Progenitor cell of endocrine pancreas (in vitro differentiated cells): ENCODE measurements around the gene MYO5C. TPM values are rescaled to one million over a fixed set of nuclear protein-coding genes. Genes with fewer than 3 reads are reported as not detected.

Experiments used
- DNase-seq: peaks from one replicate; pipeline ENCODE4 v3.0.0; 2021; ENCODE audit warnings: low spot score; ENCODE audit not compliant: unreplicated experiment
- H3K27ac Mint-ChIP-seq: 2 replicates; pipeline ENCODE4 v1.8.0; 2021; ENCODE audit warnings: mild to moderate bottlenecking, moderate library complexity, mixed read lengths
- H3K27me3 Mint-ChIP-seq: 2 replicates; pipeline ENCODE4 v1.8.0; 2021; ENCODE audit warnings: mixed read lengths
- H3K36me3 Mint-ChIP-seq: 2 replicates; pipeline ENCODE4 v1.8.0; 2022; ENCODE audit warnings: mixed read lengths; ENCODE audit not compliant: insufficient read depth
- H3K4me1 Mint-ChIP-seq: 2 replicates; pipeline ENCODE4 v1.8.0; 2021; ENCODE audit warnings: low read depth, mixed read lengths
- H3K4me3 Mint-ChIP-seq: 2 replicates; pipeline ENCODE4 v1.8.0; 2021; ENCODE audit warnings: low read depth, mild to moderate bottlenecking, moderate library complexity, mixed read lengths
- H3K9me3 Mint-ChIP-seq: 2 replicates; pipeline ENCODE4 v1.8.0; 2021; ENCODE audit warnings: low read depth, mixed read lengths
- total RNA-seq: library from RNA; stranded (reverse); gene quantifications from 2 replicates; pipeline ENCODE4 v1.2.1, GENCODE V29; 2021
- TF ChIP-seq, protein P1 (sequence below): fragments of 200-600 bp; sonication (generic); IDR thresholded peaks from one replicate; pipeline ENCODE4 v1.5.0; 2021; ENCODE audit warnings: antibody characterized with exemption, mild to moderate bottlenecking; ENCODE audit not compliant: unreplicated experiment

MYO5C gene
- total RNA-seq, 1 donor from 2014 or later = 65.6 TPM

DNA sequence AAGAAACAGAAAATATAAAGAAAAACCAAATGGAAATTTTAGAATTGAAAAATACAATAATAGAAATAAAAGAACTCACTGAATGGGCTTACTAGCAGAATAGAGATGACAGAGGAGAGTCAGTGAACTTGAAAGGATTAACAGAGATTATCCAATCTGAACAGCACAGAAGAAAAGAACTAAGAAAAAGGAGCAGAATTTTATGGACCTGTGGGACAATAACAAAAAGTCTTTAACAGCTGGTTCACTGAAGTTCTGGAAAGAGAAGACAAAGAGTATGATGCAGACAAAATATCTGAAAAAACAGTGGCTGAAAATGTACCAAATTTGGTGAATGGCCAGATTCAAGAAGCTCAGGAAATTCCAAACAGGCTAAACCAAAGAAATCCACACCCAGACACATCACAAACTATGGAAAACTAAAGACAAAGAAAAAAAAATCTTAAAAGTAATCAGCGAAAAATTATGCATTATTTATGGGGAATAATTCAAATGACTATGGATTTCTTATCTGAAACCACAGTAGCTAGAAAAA, 94.7 kb downstream of the MYO5C start:
- Mint-ChIP-seq H3K27ac (no peak overlapping the region), H3K9me3 (no peaks in the 10 kb centered on the region), H3K4me1 (no peaks in the 10 kb centered on the region)

DNA sequence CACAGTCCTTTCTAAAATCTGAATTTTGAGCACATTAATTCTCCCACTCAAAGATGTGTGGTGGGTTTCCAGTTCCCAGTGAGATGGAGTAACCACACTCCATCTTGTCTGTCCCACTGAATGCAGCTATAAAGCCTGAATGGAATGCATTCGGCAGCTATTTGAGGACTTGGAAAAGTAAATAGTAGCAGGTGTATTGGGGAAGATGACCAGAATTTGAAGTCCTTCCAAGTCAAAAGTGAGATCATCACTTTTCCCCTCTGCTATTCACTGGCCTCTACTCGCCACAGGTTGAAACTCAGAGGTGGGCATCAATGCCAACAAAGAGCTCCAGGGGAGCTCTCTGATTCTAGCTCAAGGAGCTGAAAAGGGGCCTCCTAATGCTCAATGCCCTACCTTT, 96.3 kb downstream of the MYO5C start:
- Mint-ChIP-seq H3K9me3 (no peaks in the 10 kb centered on the region), H3K36me3 (peaks cover 15% of the 10 kb centered on the region), H3K27me3 (no peaks in the 10 kb centered on the region), H3K27ac (no peak overlapping the region), H3K4me3 (no peak overlapping the region), H3K4me1 (no peaks in the 10 kb centered on the region)
- TF ChIP-seq, protein P1, sequence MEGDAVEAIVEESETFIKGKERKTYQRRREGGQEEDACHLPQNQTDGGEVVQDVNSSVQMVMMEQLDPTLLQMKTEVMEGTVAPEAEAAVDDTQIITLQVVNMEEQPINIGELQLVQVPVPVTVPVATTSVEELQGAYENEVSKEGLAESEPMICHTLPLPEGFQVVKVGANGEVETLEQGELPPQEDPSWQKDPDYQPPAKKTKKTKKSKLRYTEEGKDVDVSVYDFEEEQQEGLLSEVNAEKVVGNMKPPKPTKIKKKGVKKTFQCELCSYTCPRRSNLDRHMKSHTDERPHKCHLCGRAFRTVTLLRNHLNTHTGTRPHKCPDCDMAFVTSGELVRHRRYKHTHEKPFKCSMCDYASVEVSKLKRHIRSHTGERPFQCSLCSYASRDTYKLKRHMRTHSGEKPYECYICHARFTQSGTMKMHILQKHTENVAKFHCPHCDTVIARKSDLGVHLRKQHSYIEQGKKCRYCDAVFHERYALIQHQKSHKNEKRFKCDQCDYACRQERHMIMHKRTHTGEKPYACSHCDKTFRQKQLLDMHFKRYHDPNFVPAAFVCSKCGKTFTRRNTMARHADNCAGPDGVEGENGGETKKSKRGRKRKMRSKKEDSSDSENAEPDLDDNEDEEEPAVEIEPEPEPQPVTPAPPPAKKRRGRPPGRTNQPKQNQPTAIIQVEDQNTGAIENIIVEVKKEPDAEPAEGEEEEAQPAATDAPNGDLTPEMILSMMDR = no peak
- no peak for DNase-seq

More for the DNA sequence above, 94.7 kb downstream of the MYO5C start:
- Mint-ChIP-seq H3K36me3 (peaks cover 17% of the 10 kb centered on the region), H3K4me3 (no peak overlapping the region), H3K27me3 (no peaks in the 10 kb centered on the region)
- TF ChIP-seq, protein P1 = no peak
- no peak for DNase-seq

DNA sequence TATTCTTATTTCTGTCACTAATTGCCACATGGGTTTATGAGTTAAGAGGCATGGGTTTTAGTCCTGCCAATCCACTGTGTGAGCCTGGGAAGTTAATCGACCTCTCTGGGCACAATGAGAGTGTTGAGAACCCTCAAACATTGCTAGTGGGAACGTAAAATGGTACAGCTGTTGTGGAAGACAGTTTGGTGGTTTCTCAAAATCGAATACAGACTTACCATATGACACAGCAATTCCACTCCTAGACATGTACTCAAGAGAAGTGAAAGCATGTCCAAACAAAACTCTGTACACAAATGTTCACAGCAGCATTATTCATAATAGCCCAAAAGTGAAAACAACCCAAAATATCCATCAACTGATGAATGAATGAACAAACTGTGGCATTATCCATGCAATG, 98.7 kb downstream of the MYO5C start:
- no peaks in the 10 kb centered on the region for H3K9me3 Mint-ChIP-seq

DNA sequence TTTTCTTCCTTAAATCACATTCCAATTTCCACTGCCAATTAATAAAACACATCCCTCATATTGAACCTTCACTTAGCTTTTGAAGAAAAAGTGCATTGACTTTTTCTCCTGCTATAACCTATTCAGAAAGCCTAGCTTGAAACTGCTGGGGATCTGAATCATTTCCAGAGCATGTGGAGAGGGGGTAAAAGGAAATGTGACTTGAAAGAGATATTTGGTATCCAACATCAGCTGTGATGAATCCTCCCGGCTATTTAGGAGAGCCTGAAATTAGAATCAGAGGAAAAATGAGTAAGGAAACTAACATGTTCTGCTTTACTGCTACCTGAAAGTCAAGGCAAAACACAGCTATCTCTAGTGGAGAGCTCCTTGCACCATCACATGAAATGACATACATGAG, 101.8 kb downstream of the MYO5C start:
- Mint-ChIP-seq H3K4me3 (no peak overlapping the region), H3K36me3 (peaks cover 14% of the 10 kb centered on the region), H3K27me3 (no peaks in the 10 kb centered on the region), H3K9me3 (no peaks in the 10 kb centered on the region), H3K4me1 (no peaks in the 10 kb centered on the region), H3K27ac (no peak overlapping the region)
- TF ChIP-seq, protein P1 = no peak
- no peak for DNase-seq

More for the DNA sequence above, 98.7 kb downstream of the MYO5C start:
- Mint-ChIP-seq H3K4me3 (no peak overlapping the region), H3K36me3 (peaks cover 11% of the 10 kb centered on the region), H3K27me3 (no peaks in the 10 kb centered on the region), H3K4me1 (no peaks in the 10 kb centered on the region), H3K27ac (no peak overlapping the region)
- no peak for DNase-seq
- TF ChIP-seq, protein P1 = no peak

DNA sequence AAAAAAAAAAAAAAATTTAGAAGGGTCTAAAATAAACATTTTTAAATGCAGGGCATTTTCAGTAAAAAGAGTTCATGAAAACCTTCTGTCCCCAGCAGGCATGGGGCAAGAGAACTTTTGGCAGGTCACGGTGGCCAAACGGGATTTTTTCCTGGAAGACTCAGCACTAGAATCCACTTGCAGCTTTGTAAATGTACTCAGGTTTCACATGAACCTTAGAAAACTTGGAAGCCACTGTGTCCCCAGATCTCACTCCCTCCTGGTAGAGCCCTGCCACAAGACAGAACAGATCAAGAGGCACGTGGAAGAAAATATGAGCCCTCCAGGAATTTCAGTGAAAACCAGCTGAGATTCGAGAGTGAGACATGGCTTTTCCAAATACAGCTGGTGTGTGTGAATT, 102.3 kb downstream of the MYO5C start:
- no peak overlapping the region for H3K27ac Mint-ChIP-seq
- no peaks in the 10 kb centered on the region for H3K9me3 Mint-ChIP-seq
- TF ChIP-seq, protein P1 = no peak
- no peak overlapping the region for H3K4me3 Mint-ChIP-seq
- no peaks in the 10 kb centered on the region for H3K4me1 Mint-ChIP-seq
- peaks cover 13% of the 10 kb centered on the region for H3K36me3 Mint-ChIP-seq
- H3K27me3 Mint-ChIP-seq = no peaks in the 10 kb centered on the region
- no peak for DNase-seq
